PFSK-1 (cell line): Measurements from ENCODE around the gene LDB2.

ENCODE experiments used
- FOXP2 ChIP-seq: optimal IDR thresholded peaks from 2 replicates; pipeline ENCODE3; 2011; ENCODE audit warnings: borderline replicate concordance, control low read depth, inconsistent platforms; ENCODE audit not compliant: insufficient read depth; ENCODE audit errors: extremely low read length, extremely low read depth
- POLR2AphosphoS5 ChIP-seq: IDR thresholded peaks from 2 replicates; pipeline ENCODE4 v1.6.1; 2012; ENCODE audit warnings: low read depth, mild to moderate bottlenecking, control low read depth, low read length, moderate library complexity
- SIN3A ChIP-seq: IDR thresholded peaks from 2 replicates; pipeline ENCODE4 v1.6.1; 2012; ENCODE audit warnings: mild to moderate bottlenecking, low read length, moderate library complexity, borderline replicate concordance; ENCODE audit not compliant: insufficient read depth
- TAF1 ChIP-seq: IDR thresholded peaks from 2 replicates; pipeline ENCODE4 v1.6.1; 2012; ENCODE audit warnings: low read length, control low read depth, borderline replicate concordance; ENCODE audit not compliant: insufficient read depth
- TF ChIP-seq, protein P1 (sequence below), 2 experiments: IDR thresholded peaks; 2 replicates each; pipeline versions ENCODE4 v1.6.1 to v1.8.0; 2011 to 2012; ENCODE audit warnings: low read depth in 2 of 2, low read length in 2 of 2, control low read depth in 1 of 2, inconsistent platforms in 1 of 2, mild to moderate bottlenecking in 1 of 2, moderate library complexity in 1 of 2; ENCODE audit not compliant: insufficient read depth in 1 of 2

DNA sequence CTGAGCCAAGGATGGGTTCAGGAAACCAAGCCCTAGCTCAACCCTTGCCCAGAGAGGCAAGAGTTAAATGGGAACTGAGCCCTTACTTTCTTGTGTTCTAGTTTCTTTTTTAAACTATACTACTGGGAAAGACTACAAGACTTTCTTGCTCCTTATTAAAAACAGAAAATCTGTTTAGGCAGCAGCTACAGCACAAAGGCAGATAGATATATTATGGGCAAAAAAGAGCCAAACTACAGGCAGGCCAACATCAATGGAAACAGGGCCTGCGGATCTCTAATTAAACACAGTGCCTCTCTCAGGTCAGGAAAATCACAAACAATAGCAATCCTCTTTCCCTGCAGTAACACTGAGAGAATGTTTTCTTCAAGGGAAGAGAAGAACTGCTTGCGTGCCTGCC lies 226.0 kb downstream of the LDB2 start:
- TF ChIP-seq POLR2AphosphoS5: no peak
- TF ChIP-seq, protein P1, sequence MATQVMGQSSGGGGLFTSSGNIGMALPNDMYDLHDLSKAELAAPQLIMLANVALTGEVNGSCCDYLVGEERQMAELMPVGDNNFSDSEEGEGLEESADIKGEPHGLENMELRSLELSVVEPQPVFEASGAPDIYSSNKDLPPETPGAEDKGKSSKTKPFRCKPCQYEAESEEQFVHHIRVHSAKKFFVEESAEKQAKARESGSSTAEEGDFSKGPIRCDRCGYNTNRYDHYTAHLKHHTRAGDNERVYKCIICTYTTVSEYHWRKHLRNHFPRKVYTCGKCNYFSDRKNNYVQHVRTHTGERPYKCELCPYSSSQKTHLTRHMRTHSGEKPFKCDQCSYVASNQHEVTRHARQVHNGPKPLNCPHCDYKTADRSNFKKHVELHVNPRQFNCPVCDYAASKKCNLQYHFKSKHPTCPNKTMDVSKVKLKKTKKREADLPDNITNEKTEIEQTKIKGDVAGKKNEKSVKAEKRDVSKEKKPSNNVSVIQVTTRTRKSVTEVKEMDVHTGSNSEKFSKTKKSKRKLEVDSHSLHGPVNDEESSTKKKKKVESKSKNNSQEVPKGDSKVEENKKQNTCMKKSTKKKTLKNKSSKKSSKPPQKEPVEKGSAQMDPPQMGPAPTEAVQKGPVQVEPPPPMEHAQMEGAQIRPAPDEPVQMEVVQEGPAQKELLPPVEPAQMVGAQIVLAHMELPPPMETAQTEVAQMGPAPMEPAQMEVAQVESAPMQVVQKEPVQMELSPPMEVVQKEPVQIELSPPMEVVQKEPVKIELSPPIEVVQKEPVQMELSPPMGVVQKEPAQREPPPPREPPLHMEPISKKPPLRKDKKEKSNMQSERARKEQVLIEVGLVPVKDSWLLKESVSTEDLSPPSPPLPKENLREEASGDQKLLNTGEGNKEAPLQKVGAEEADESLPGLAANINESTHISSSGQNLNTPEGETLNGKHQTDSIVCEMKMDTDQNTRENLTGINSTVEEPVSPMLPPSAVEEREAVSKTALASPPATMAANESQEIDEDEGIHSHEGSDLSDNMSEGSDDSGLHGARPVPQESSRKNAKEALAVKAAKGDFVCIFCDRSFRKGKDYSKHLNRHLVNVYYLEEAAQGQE (IDR thresholded peaks at IDR 0.05; ENCODE audit: insufficient read depth in 1 of 2, low read depth in 2 of 2, low read length in 2 of 2): no peak
- TF ChIP-seq SIN3A: no peak
- TF ChIP-seq TAF1: no peak
- TF ChIP-seq FOXP2: no peak
